ENCODE measurements around the gene CYP1B1. TPM values are rescaled to one million over a fixed set of nuclear protein-coding genes. Genes with fewer than 3 reads are reported as not detected.
A peak's percentile ranks its signal among the peaks of the same experiment; 100 is the strongest.
"Not testable (repeated sequence)": the region's sequence is repeated elsewhere in the genome, so short reads cannot be mapped to it uniquely, and the experiment has no call there.

Gene CYP1B1
- total and polyA plus RNA-seq, 3 experiments from 2014 or later, result 19.4 TPM; not detected in 1

DNA sequence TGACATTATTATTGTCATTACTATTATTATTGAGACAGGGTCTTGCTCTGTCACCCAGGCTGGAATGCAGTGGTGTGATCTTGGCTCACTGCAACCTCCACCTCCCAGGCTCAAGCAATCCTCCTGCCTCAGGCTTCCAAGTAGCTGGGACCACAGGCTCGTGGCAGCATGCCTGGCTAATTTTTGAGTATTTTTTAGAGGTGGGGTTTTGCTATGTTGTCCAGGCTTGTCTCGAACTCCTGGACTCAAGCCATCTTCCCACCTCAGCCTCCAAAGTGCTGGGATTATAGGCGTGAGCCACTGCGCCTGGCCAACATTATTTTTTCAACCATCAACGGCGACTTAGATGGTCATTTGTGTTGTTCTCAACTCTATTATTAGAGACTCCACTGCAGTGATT lies 14.3 kb upstream of the CYP1B1 start:
- H3K27ac Mint-ChIP-seq; H3K4me3 Mint-ChIP-seq; H3K27me3 ChIP-seq (ENCODE audit: insufficient read depth, low read length, poor library complexity, severe bottlenecking); DNase-seq; H3K4me1 ChIP-seq (ENCODE audit: insufficient read depth, low read length); H3K27ac ChIP-seq (ENCODE audit: low read depth, low read length); POLR2A ChIA-PET; H3K9me3 ChIP-seq (ENCODE audit: low read length); H3K9me3 Mint-ChIP-seq; H3K36me3 ChIP-seq (ENCODE audit: insufficient read depth, low read length); H3K4me3 ChIP-seq (ENCODE audit: low read length); H3K4me1 Mint-ChIP-seq; CTCF ChIA-PET; H3K36me3 Mint-ChIP-seq: not testable (repeated sequence)
- H3K27me3 Mint-ChIP-seq, result peaks cover 20 to 62% of the 10 kb centered on the region in 2 donors

DNA sequence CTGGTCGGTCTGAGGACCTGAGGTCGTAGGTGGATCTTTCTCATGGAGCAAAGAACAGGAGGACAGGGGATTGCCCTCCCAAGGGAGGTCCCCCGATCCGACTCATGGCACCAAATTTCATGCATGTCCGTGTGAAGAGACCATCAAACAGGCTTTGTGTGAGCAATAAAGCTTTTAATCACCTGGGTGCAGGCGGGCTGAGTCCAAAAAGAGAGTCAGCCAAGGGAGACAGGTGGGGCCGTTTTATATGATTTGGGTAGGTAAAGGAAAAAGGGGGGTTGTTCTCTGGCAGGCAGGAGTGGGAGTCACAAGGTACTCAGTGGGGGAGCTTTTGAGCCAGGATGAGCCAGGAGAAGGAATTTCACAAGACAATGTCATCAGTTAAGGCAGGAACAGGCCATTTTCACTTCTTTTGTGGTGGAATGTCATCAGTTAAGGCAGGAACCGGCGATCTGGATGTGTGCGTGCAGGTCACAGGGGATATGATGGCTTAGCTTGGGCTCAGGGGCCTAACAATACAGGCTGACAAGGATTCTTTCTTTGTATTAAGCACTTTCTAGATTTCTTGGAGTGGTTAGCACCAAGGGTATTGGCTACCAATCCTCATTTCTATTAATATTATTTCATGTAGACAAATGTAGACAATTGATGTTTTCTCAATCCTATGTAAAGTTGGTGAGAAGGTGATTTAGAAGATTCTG lies 10.2 kb upstream of the CYP1B1 start:
- H3K36me3 Mint-ChIP-seq; H3K4me3 Mint-ChIP-seq; POLR2A ChIA-PET; H3K9me3 Mint-ChIP-seq; H3K4me1 ChIP-seq (ENCODE audit: insufficient read depth, low read length); H3K27me3 ChIP-seq (ENCODE audit: insufficient read depth, low read length, poor library complexity, severe bottlenecking); H3K27ac Mint-ChIP-seq; H3K9me3 ChIP-seq (ENCODE audit: low read length); H3K36me3 ChIP-seq (ENCODE audit: insufficient read depth, low read length); H3K27ac ChIP-seq (ENCODE audit: low read depth, low read length); H3K4me3 ChIP-seq (ENCODE audit: low read length); DNase-seq; H3K4me1 Mint-ChIP-seq; CTCF ChIA-PET: not testable (repeated sequence)
- H3K27me3 Mint-ChIP-seq, result peaks cover 22 to 53% of the 10 kb centered on the region in 2 donors

DNA sequence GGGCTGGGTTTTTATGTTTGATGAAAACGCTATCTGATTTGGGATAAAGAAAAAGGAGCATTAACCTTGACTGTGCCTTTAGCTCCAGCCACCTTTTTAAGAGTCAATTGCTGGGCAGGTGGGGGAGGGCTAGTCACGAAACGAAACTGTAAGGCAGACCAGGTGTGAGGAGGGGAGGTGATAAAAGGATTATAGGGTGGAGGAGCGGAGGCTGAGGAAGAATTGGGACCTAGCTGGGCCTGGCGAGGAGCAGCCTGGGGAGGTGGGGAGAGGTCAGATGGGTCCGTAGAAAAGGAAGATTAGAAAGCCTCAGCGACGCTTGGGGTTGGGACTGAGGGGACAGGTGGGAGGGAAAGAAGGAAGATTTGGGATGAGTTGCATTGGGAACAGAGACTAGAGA lies 8.6 kb upstream of the CYP1B1 start:
- H3K36me3 ChIP-seq (ENCODE audit: insufficient read depth, low read length); H3K4me3 Mint-ChIP-seq; H3K27ac ChIP-seq (ENCODE audit: low read depth, low read length); H3K27me3 ChIP-seq (ENCODE audit: insufficient read depth, low read length, poor library complexity, severe bottlenecking); H3K27ac Mint-ChIP-seq; H3K36me3 Mint-ChIP-seq; H3K4me1 Mint-ChIP-seq; H3K4me1 ChIP-seq (ENCODE audit: insufficient read depth, low read length); POLR2A ChIA-PET; H3K9me3 Mint-ChIP-seq; CTCF ChIA-PET; H3K9me3 ChIP-seq (ENCODE audit: low read length); DNase-seq; H3K4me3 ChIP-seq (ENCODE audit: low read length): not testable (repeated sequence)
- peaks cover 25 to 54% of the 10 kb centered on the region in 2 donors for H3K27me3 Mint-ChIP-seq

DNA sequence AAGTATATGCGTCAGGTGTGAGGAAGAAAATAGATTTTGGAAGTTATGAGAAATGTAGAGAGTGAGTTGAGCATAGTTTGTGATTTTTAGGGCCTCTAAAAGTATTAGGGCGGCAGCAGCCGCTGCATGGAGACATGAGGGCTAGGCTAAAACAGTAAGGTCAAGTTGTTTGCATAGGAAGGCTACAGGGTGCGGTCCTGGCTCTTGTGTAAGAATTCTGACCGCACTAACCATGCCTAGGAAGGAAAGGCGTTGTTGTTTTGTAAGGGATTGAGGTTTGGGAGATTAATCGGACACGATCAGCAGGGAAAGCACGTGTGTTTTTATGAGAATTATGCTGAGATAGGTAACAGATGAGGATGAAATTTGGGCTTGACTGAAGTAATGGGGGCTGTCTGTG lies 6.8 kb upstream of the CYP1B1 start:
- H3K4me3 ChIP-seq (ENCODE audit: low read length); H3K27me3 ChIP-seq (ENCODE audit: insufficient read depth, low read length, poor library complexity, severe bottlenecking); H3K4me3 Mint-ChIP-seq; DNase-seq; POLR2A ChIA-PET; H3K27ac ChIP-seq (ENCODE audit: low read depth, low read length); H3K9me3 ChIP-seq (ENCODE audit: low read length); H3K36me3 Mint-ChIP-seq; H3K4me1 ChIP-seq (ENCODE audit: insufficient read depth, low read length); H3K36me3 ChIP-seq (ENCODE audit: insufficient read depth, low read length); CTCF ChIA-PET; H3K9me3 Mint-ChIP-seq; H3K4me1 Mint-ChIP-seq; H3K27ac Mint-ChIP-seq: not testable (repeated sequence)
- H3K27me3 Mint-ChIP-seq, result peaks cover 29 to 57% of the 10 kb centered on the region in 2 donors

DNA sequence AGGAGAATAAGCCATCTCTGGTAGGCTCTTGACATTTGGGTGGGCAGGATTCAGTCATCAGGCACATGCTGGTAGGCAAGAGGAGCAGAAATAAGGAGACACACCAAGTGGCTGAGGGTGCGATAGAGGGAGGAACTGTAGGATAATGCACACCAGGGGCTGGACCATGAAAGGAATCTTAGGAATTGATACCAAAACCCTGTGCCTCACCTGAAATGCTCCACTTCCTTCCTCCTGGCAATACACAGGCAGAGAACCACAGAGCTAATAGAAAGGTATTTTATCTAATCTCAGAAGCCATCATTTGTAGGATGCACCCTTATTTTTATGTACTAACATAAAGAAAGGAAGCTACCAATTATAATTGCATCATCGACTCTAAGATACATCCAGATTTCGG lies 4.4 kb upstream of the CYP1B1 start:
- ChIA-PET POLR2A (no interaction called here), CTCF (no interaction called here)
- Histone ChIP-seq H3K36me3 (ENCODE audit: insufficient read depth, low read length) (no peaks in the 10 kb centered on the region), H3K27ac (ENCODE audit: low read depth, low read length) (no peak overlapping the region), H3K27me3 (ENCODE audit: insufficient read depth, low read length, poor library complexity, severe bottlenecking) (no peaks in the 10 kb centered on the region), H3K4me3 (ENCODE audit: low read length) (no peak overlapping the region), H3K9me3 (ENCODE audit: low read length) (no peaks in the 10 kb centered on the region), H3K4me1 (ENCODE audit: insufficient read depth, low read length) (no peaks in the 10 kb centered on the region)
- Mint-ChIP-seq H3K9me3 (no peaks in the 10 kb centered on the region), H3K27me3 (peaks cover 22 to 61% of the 10 kb centered on the region in 2 donors), H3K36me3 (no peaks in the 10 kb centered on the region), H3K27ac (no peak overlapping the region), H3K4me1 (peaks cover 1 to 15% (median 9%) of the 10 kb centered on the region in 3 donors), H3K4me3 (no peak overlapping the region)
- no peak for DNase-seq

DNA sequence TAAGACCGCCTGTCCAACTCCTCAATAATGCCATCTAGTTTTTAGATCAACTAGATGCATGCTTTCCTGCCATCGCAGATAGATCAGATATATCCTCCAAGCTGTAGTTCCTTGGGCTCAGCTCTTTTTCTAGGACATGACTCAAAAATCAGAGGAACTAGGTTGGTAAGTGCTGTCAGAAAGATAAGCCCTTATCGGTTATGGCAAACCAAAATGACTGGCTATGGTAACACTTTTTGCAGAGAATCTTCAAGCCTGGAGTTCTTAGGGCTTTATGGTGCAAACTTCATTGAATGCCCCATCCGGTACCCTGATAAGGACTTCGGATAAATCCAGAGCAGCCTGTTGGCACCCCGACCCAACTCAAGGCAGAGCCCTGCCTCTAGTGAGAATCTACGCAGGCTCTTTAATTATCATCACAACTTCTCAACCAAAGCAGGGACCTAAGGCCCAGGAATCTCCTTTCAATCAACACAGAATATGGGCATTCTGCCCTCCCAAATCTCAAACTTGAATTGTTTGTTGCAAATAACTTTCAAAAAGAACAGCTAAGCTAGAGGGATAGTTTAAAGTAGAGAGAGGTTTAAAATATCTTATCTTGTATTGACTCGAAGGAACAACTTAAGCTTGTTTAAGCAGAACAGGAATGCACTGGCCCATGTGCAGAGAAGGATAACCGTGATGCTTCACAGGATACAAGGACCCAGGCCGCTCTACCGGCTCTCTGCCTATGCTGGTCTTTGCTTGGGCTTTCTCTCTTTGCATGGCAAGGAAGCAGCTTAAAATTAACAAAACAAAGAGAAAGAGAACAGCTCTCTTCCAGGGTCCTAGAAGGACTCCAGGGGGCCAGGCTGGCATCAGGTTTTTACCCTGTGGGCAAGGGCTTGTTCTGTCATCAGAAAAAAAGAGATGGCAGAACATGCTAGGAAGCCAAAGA lies 3.4 kb upstream of the CYP1B1 start:
- H3K4me3 ChIP-seq (ENCODE audit: low read length), result no peak overlapping the region
- DNase-seq, result no peak
- H3K9me3 ChIP-seq (ENCODE audit: low read length), result no peaks in the 10 kb centered on the region
- H3K36me3 ChIP-seq (ENCODE audit: insufficient read depth, low read length), result no peaks in the 10 kb centered on the region
- no peaks in the 10 kb centered on the region for H3K36me3 Mint-ChIP-seq
- no peaks in the 10 kb centered on the region for H3K4me1 ChIP-seq (ENCODE audit: insufficient read depth, low read length)
- H3K4me1 Mint-ChIP-seq, result peaks cover 1 to 15% (median 9%) of the 10 kb centered on the region in 3 donors
- H3K27me3 ChIP-seq (ENCODE audit: insufficient read depth, low read length, poor library complexity, severe bottlenecking), result no peaks in the 10 kb centered on the region
- no peaks in the 10 kb centered on the region for H3K9me3 Mint-ChIP-seq
- no peak overlapping the region for H3K27ac Mint-ChIP-seq
- ChIA-PET CTCF (no interaction called here), POLR2A (no interaction called here)
- no peak overlapping the region for H3K27ac ChIP-seq (ENCODE audit: low read depth, low read length)
- H3K27me3 Mint-ChIP-seq, result peaks cover 20 to 53% of the 10 kb centered on the region in 2 donors
- no peak overlapping the region for H3K4me3 Mint-ChIP-seq

DNA sequence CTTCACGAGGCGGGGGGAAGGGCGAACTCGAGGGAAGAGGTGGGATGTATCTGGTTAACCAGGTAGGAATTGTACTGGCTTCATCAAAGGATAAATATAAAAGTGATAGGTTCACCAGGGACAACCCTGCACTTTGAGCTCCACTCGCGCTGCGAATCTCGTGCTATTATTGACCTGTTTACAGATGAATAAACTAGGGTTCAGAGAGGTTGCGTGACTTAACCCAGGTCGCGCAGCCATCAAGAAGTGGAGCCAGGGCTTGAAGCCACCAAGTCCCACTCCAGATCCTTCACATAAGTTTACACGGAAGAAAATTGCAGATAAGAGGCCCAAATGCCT lies 1.4 kb upstream of the CYP1B1 start:
- no peak overlapping the region for H3K4me3 ChIP-seq (ENCODE audit: low read length)
- no peak for DNase-seq
- Mint-ChIP-seq H3K9me3 (no peaks in the 10 kb centered on the region), H3K27ac (no peak overlapping the region), H3K36me3 (peaks cover 0 to 2% (median 0%) of the 10 kb centered on the region in 3 donors), H3K27me3 (peaks cover 36 to 60% of the 10 kb centered on the region in 2 donors), H3K4me1 (peaks cover 8 to 28% (median 15%) of the 10 kb centered on the region in 3 donors), H3K4me3 (peak overlapping the region in 2 of 7 donors; percentile 15 to 23)
- no peak overlapping the region for H3K27ac ChIP-seq (ENCODE audit: low read depth, low read length)
- no peaks in the 10 kb centered on the region for H3K27me3 ChIP-seq (ENCODE audit: insufficient read depth, low read length, poor library complexity, severe bottlenecking)
- CTCF ChIA-PET, result no interaction called here
- H3K4me1 ChIP-seq (ENCODE audit: insufficient read depth, low read length), result no peaks in the 10 kb centered on the region
- no peaks in the 10 kb centered on the region for H3K36me3 ChIP-seq (ENCODE audit: insufficient read depth, low read length)
- POLR2A ChIA-PET, result no interaction called here
- no peaks in the 10 kb centered on the region for H3K9me3 ChIP-seq (ENCODE audit: low read length)

DNA sequence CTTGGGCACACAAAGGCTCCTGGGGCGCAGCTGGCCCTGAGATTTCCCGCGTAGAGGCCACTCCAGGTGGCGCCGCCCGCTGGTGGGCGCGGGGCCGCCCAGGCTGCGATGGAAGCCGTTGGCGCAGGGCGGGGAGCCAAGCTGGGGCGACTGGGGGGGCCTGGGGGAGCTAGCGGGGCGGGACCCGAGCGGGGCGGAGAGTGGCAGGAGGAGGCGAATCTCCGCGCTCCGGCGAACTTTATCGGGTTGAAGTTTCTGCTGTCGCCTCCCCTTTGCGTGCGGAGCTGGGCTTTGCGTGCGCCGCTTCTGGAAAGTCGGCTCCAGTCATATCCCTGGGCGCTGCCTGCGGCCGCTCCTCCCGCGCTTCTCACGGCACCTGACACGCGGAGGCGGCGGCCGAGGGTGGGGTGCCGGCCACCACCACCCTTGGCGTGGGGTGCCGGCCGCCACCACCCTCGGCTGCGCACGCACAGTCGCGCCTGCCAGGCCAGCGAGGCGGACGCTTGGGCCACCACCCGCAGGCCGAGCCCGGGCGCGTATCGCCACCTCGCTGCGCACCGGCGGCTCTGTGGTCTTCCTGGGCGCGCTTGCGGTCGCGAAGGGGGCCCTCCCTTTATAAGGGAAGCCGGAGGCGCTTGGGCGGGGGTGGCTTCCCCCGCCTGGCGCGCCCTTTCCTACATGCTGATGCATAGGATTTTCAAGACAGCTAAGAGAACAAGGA lies 919 bp upstream of the CYP1B1 start:
- Mint-ChIP-seq H3K4me1 (peaks cover 8 to 28% (median 15%) of the 10 kb centered on the region in 3 donors), H3K27me3 (peaks cover 36 to 61% of the 10 kb centered on the region in 2 donors)

More for the DNA sequence above, 919 bp upstream of the CYP1B1 start:
- Histone ChIP-seq H3K36me3 (ENCODE audit: insufficient read depth, low read length) (no peaks in the 10 kb centered on the region), H3K9me3 (ENCODE audit: low read length) (no peaks in the 10 kb centered on the region), H3K4me1 (ENCODE audit: insufficient read depth, low read length) (no peaks in the 10 kb centered on the region), H3K27ac (ENCODE audit: low read depth, low read length) (no peak overlapping the region), H3K4me3 (ENCODE audit: low read length) (no peak overlapping the region), H3K27me3 (ENCODE audit: insufficient read depth, low read length, poor library complexity, severe bottlenecking) (no peaks in the 10 kb centered on the region)
- no peak for DNase-seq
- POLR2A ChIA-PET, result no interaction called here
- H3K9me3 Mint-ChIP-seq, result no peaks in the 10 kb centered on the region
- CTCF ChIA-PET, result no interaction called here
- H3K27ac Mint-ChIP-seq, result no peak overlapping the region
- peak overlapping the region in 5 of 7 donors; percentile 15 to 63 (median 41) for H3K4me3 Mint-ChIP-seq
- peaks cover 0 to 2% (median 0%) of the 10 kb centered on the region in 3 donors for H3K36me3 Mint-ChIP-seq

Data from CD8-positive, alpha-beta memory T cell (primary cell).